Heart right ventricle (tissue), 16 donors: ENCODE data around the gene ATP2B2. TPM values are rescaled to one million over a fixed set of nuclear protein-coding genes. Genes with fewer than 3 reads are reported as not detected.

Experiments used
- ATAC-seq, 8 donors: fragments of 200-7000 bp; cut with Tn5 transposase; one replicate each; pipeline ENCODE4 v1.9.1; 2020; ENCODE audit warnings: mild to moderate bottlenecking in 8 of 8, moderate library complexity in 8 of 8, moderate number of reproducible peaks in 1 of 8
- DNase-seq, 2 donors: peaks; one replicate each; pipeline ENCODE4 v3.0.0-alpha.2; 2020
- H3K27ac ChIP-seq, 10 donors: fragments of 200-600 bp; sonication (generic) in 2 of 10; one replicate each; pipeline versions ENCODE4 v1.5.0 to v1.8.0; 2020 to 2022; ENCODE audit warnings: mild to moderate bottlenecking in 3 of 10
- H3K27me3 ChIP-seq, 7 donors: fragments of 200-600 bp; one replicate each; pipeline ENCODE4 v1.8.0; 2021 to 2022; ENCODE audit warnings: mild to moderate bottlenecking in 2 of 7
- H3K36me3 ChIP-seq, 9 donors: fragments of 200-600 bp; sonication (generic) in 1 of 9; one replicate each; pipeline versions ENCODE4 v1.5.0 to v1.8.0; 2020 to 2022; ENCODE audit warnings: mild to moderate bottlenecking in 2 of 9
- H3K4me1 ChIP-seq, 9 donors: fragments of 200-600 bp; sonication (generic) in 1 of 9; one replicate each; pipeline versions ENCODE4 v1.5.0 to v1.8.0; 2020 to 2022; ENCODE audit warnings: mild to moderate bottlenecking in 4 of 9
- H3K4me3 ChIP-seq, 10 donors: fragments of 200-600 bp; sonication (generic) in 2 of 10; one replicate each; pipeline versions ENCODE4 v1.5.0 to v1.8.0; 2020 to 2022; ENCODE audit warnings: mild to moderate bottlenecking in 7 of 10, moderate library complexity in 2 of 10
- H3K9me3 ChIP-seq, 11 donors: fragments of 200-600 bp in 10 of 11; sonication (generic) in 2 of 11; one replicate each; pipeline versions ENCODE4 v1.5.0 to v1.8.0; 2013 to 2022; ENCODE audit warnings: mild to moderate bottlenecking in 2 of 11, control low read depth in 1 of 11, moderate library complexity in 1 of 11
- CTCF ChIP-seq, 9 donors: fragments of 200-600 bp; sonication (generic) in 2 of 9; IDR thresholded peaks; one replicate each; pipeline versions ENCODE4 v1.5.0 to v1.8.0; 2021 to 2022; ENCODE audit warnings: antibody characterized with exemption in 9 of 9, mild to moderate bottlenecking in 5 of 9, moderate library complexity in 1 of 9
- WGBS, 2 donors: extraction: QIAGEN DNeasy Blood & Tissue Kit; methylation state at CpG; one replicate each; pipeline ENCODE4 v1.1.7; 2013; ENCODE audit warnings: inconsistent platforms in 1 of 2; 5-methylcytosine and 5-hydroxymethylcytosine counted together
- intact Hi-C, 10 donors: fragments of 100-400 bp; cut with DNase I; formaldehyde crosslinking; loops; one replicate each; pipeline versions ENCODE4 v1.11.1 to v1.14.2; 2022
- polyA plus RNA-seq, 2 donors: library from polyadenylated mRNA; stranded (reverse); fragments of 200-250 nt; gene quantifications; one replicate each; pipeline ENCODE4 v1.2.3, GENCODE V29; 2013
- total RNA-seq, 10 donors: library from RNA; stranded (reverse); fragmentation: NEBNext Ultra II Directional in 3 of 10; extraction: Animal tissue kit (Norgen Biotek cat#: 25700) in 3 of 10; gene quantifications; one replicate each; pipeline versions ENCODE4 v1.2.1 to v1.2.4, GENCODE V29; 2021 to 2023
- donor health status: Arrhythmogenic right ventricular cardiomyopathy.
- donor health status: ischemic (EF 13 %, LVEDD 7.1; RV severe dilation, severe dysfunction).
- donor health status: healthy with polysubstance abuse.
- donor health status: DM: no; HTN: yes; CAD: no.
- donor health status: DM: no; HTN: no; CAD: no.
- donor health status: ischemic (EF 25% LVEDD 6.9; RV normal size, moderate dysfunction).
- donor health status: ischemic (EF 25% LVEDD 5.7; RV mildly dilated, moderate dysfunction).
- donor health status: healthy.
- donor health status: DM: yes; HTN: yes; CAD: no.
- donor health status: Ischemic cardiomyopathy.
- donor health status: ischemic (EF 35%, LVEDD 5.7; RV mildly dilated, moderate dysfunction).
- donor health status: nonischemic (EF 11% LVEDD 7.7; RV severe dilation, severe dysfunction).
- donor health status: DM: yes; HTN: yes; CAD: no.
- donor health status: PGD.
- donor health status: ischemic (EF 29% LVEDD 5.4; RV normal size, mild dysfunction).
- donor health status: nonischemic (EF 23%, LVEDD 6.1; RV moderate dilation, normal function).

ATP2B2 gene
- total and polyA plus RNA-seq, 12 donors: under 0.01 to 0.30 (median 0.11) TPM; not detected in 4

- 75 to 82% methylated on average over 5 of the region's 5 CpGs for WGBS, 2 donors
- peaks cover 0 to 18% (median 0%) of the 10 kb centered on the region in 7 donors for H3K27me3 ChIP-seq
- H3K9me3 ChIP-seq: peaks cover 0 to 9% (median 0%) of the 10 kb centered on the region in 11 donors
- H3K4me3 ChIP-seq: no peak overlapping the region
- H3K4me1 ChIP-seq: peaks cover 0 to 35% (median 14%) of the 10 kb centered on the region in 9 donors
- DNase-seq: no peak
- H3K36me3 ChIP-seq: no peaks in the 10 kb centered on the region
- no peak for ATAC-seq
- TF ChIP-seq CTCF (IDR thresholded peaks at IDR 0.05): no peak
- H3K27ac ChIP-seq: no peak overlapping the region
- intact Hi-C loops: no loop called here
Measured at GRCh38 chr3:10356461-10356981, 148.9 kb downstream of the ATP2B2 start.

GRCh38 chr3:10354361-10355015, 150.9 kb downstream of the ATP2B2 start:
- Histone ChIP-seq H3K4me3 (peak overlapping the region in 1 of 10 donors; percentile 8), H3K27ac (peak overlapping the region in 1 of 10 donors; percentile 31), H3K36me3 (no peaks in the 10 kb centered on the region), H3K27me3 (peaks cover 0 to 13% (median 0%) of the 10 kb centered on the region in 7 donors), H3K4me1 (peaks cover 0 to 35% (median 14%) of the 10 kb centered on the region in 9 donors), H3K9me3 (no peaks in the 10 kb centered on the region)
- intact Hi-C loops: no loop called here
- peak in 1 of 8 donors; percentile 40 for ATAC-seq
- DNase-seq: no peak
- no peak for TF ChIP-seq CTCF (IDR thresholded peaks at IDR 0.05)
- 40 to 41% methylated on average over 13 of the region's 13 CpGs for WGBS, 2 donors

- Histone ChIP-seq H3K27ac (peak overlapping the region in 1 of 10 donors; percentile 31), H3K27me3 (peaks cover 0 to 13% (median 0%) of the 10 kb centered on the region in 7 donors), H3K4me3 (peak overlapping the region in 1 of 10 donors; percentile 8), H3K36me3 (no peaks in the 10 kb centered on the region), H3K4me1 (peaks cover 0 to 35% (median 14%) of the 10 kb centered on the region in 9 donors), H3K9me3 (no peaks in the 10 kb centered on the region)
- intact Hi-C loops: no loop called here
- ATAC-seq: no peak
- 50 to 64% methylated on average over 10 of the region's 10 CpGs for WGBS, 2 donors
- DNase-seq: no peak
- TF ChIP-seq CTCF (IDR thresholded peaks at IDR 0.05): no peak
Measured at GRCh38 chr3:10353661-10354360, 151.6 kb downstream of the ATP2B2 start.

GRCh38 chr3:10353160-10353559, 152.2 kb downstream of the ATP2B2 start:
- no peak for DNase-seq
- Histone ChIP-seq H3K4me1 (peaks cover 0 to 31% (median 13%) of the 10 kb centered on the region in 9 donors), H3K27ac (no peak overlapping the region)

More at GRCh38 chr3:10353160-10353559, 152.2 kb downstream of the ATP2B2 start:
- intact Hi-C loops: no loop called here
- H3K4me3 ChIP-seq: no peak overlapping the region
- no peaks in the 10 kb centered on the region for H3K9me3 ChIP-seq
- no peak for ATAC-seq
- 83 to 84% methylated on average over 3 of the region's 3 CpGs for WGBS, 2 donors
- H3K27me3 ChIP-seq: peaks cover 0 to 13% (median 0%) of the 10 kb centered on the region in 7 donors
- no peak for TF ChIP-seq CTCF (IDR thresholded peaks at IDR 0.05)
- no peaks in the 10 kb centered on the region for H3K36me3 ChIP-seq
